Measurements from ENCODE around the gene SCNN1A.

DNA sequence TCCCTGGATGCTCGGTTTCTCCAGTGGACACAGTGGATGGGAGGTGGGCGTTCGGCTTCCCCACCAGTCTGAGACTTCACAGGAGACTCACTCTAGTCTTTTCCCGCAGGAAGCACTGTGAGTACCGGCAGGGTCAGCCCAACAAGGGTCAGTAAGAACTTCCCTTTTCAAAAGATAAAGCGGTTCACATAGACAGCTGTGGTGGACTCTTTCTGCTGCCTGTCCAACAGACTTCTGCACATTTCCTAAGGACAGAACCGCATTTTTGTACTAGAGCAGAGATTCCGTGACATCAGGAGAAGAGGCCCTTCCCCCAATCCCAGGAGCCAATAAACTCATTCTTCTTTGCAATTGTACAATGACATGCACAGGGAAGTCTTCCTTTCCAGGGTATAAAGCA lies 19.0 kb upstream of the SCNN1A start:
- TF ChIP-seq, protein P1, sequence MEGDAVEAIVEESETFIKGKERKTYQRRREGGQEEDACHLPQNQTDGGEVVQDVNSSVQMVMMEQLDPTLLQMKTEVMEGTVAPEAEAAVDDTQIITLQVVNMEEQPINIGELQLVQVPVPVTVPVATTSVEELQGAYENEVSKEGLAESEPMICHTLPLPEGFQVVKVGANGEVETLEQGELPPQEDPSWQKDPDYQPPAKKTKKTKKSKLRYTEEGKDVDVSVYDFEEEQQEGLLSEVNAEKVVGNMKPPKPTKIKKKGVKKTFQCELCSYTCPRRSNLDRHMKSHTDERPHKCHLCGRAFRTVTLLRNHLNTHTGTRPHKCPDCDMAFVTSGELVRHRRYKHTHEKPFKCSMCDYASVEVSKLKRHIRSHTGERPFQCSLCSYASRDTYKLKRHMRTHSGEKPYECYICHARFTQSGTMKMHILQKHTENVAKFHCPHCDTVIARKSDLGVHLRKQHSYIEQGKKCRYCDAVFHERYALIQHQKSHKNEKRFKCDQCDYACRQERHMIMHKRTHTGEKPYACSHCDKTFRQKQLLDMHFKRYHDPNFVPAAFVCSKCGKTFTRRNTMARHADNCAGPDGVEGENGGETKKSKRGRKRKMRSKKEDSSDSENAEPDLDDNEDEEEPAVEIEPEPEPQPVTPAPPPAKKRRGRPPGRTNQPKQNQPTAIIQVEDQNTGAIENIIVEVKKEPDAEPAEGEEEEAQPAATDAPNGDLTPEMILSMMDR (IDR thresholded peaks at IDR 0.05; ENCODE audit: low read length) = no peak
- TF ChIP-seq EZH2 (IDR thresholded peaks at IDR 0.05; ENCODE audit: borderline replicate concordance, low read length) = no peak

Measured in OCI-LY1 (cell line).